GM19328 (cell line): Measurements from ENCODE around the gene MEGF8.
"Not testable (repeated sequence)": the region's sequence is repeated elsewhere in the genome, so short reads cannot be mapped to it uniquely, and the experiment has no call there.

Experiments used
- ATAC-seq: cut with Tn5 transposase; IDR thresholded peaks from one replicate; pipeline ENCODE4 v1.9.1; 2021; ENCODE audit warnings: mild to moderate bottlenecking, moderate library complexity; ENCODE audit not compliant: unreplicated experiment

The MEGF8 gene

DNA sequence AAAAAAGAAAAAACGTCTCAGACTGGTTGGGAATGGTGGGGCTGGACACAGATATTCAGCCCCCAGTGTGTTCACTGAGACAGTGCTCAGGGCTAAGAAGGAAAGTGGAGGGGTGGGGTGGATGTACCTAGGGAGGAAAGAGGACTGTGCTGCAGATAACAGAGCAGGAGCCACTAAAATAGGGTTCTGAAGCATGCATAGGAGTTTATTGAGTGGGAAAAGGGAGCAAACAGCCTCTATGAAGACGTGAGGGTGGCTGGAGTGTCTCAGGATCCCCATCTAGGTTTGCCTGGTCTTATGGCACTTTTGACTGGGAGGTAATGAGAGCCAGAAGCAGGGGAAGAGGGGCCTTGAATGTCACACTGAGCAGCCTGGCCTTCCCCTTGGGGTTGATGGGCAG is 3.4 kb downstream of the MEGF8 start:
- ATAC-seq: no peak

DNA sequence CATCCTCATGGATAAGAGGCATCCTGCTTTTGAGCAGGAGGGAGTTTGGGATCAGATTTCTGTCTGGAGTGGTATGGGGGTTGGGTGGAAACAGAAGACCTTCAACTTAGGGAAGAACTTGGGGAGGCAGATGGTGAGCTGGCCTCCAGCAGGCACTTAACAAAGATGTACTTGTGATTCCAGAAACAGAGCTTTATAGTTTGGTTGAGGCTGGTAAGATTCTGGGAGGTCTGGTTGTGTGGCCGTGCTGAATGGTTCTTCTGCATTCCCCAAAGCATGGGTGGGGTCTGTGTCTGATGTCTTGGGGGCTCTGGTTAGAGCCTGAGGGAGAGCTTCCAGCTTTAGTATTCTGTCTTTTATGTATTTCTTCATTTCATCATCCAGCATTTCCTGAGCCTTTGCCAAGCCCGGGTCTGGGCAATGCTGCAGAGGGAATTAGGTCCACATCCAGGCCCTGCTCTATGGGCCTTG is 4.8 kb downstream of the MEGF8 start:
- ATAC-seq: no peak

DNA sequence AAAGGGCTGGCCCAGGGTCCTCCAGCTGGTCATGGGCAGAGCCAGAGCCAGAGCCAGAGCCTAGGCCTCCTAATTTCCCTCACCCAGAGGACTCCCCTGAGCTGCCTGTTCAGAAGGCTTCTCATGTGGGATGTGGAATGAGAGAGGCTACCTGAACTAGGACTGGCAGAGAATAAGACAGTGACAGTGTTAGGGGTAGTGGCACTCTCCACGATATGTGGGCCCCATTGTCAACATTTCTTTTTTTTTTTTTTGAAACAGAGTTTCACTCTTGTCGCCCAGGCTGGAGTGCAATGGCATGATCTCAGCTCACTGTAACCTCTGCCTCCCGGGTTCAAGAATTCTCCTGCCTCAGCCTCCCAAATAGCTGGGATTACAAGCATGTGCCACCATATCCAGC is 5.9 kb downstream of the MEGF8 start:
- ATAC-seq: not testable (repeated sequence)

DNA sequence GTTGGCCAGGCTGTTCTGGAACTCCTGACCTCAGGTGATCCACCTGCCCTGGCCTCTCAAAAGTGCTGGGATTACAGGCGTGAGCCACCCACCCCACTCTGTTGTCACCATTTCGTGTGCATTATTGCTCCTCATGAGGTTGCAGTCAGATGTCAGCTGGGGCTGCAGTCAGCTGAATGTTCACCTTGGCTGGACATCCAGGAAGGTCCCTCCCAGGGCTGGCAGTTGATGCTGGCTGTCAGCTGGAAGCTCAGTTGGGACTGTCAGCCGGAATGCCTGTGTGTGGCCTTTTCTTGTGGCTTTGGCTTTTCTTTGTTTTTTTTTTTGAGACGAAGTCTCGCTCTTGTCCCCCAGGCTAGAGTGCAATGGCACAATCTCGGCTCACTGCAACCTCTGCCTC is 6.6 kb downstream of the MEGF8 start:
- ATAC-seq: no peak

DNA sequence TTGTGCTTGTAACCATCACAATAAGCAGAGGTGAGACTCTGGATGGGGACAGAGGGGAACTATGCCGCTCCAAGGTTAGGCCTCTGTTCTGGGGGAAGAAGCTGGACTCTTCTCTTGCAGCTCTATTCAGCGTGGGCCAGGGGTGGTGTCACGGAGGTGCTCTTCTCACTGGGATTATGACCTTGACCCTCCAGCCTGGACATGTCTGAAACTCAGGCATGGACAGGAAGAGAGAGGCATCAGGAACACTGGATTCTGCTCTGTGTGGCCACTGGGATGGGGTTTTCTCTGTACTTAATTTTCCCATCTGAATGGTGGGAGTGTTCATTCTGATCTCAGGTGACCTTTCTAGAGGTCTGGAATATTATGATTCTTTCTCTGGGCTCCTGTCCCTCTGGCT is 7.6 kb downstream of the MEGF8 start:
- no peak for ATAC-seq

DNA sequence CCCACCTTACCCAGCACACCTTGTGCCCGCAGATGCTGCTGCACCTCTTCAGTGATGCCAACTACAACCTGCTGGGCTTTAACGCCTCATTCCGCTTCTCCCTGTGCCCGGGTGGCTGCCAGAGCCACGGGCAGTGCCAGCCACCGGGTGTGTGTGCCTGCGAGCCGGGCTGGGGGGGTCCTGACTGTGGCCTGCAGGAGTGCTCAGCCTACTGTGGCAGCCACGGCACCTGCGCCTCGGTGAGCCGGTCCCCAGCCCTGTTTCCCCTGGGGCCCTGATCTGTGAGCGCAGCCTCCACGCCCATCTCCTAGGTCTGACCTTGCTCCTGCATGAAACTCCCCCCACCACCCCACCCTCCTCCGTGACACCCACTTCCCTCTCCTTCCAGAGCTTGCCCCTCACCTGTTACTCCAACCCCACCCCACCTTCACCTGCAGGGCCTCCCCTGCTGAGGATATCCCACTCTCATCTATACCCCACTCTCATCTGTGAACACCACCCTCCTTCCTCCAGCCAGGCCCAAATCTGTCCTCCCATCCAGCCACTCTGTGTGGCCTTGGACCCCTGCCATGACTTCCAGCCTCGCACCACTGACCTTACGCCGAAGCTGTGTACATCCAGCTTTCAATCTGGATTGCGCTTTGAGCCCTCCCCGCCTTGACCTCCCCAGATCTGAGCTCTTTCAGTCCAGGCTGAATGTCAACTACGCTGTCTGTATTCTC is 8.7 kb downstream of the MEGF8 start:
- no peak for ATAC-seq

DNA sequence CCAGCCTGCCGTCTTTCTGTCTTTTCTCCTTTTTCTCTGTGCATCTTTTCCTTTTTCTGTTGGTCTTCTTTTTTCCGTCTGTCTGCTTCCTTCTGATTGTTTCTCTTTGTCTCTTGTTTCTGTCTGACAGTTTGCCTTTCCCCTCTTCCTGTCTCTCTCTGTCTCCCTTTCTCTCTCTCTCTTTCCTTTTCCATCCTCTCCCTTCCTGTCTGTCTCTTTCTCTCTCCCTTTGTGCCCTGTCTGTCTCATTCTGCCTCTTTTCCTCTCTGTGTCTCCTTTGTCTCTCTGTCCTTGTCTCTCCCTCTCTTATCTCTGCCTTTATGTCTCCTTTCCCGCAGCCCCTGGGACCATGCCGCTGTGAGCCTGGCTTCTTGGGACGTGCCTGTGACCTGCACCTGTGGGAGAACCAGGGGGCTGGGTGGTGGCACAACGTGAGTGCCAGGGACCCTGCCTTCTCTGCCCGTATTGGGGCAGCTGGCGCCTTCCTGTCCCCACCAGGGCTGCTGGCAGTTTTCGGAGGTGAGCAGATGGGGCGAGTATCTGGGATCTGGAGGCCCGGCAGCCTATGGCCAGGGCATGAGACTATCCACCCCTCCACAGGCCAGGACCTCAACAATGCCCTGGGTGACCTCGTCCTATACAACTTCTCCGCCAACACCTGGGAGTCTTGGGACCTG is 9.4 kb downstream of the MEGF8 start:
- no peak for ATAC-seq

DNA sequence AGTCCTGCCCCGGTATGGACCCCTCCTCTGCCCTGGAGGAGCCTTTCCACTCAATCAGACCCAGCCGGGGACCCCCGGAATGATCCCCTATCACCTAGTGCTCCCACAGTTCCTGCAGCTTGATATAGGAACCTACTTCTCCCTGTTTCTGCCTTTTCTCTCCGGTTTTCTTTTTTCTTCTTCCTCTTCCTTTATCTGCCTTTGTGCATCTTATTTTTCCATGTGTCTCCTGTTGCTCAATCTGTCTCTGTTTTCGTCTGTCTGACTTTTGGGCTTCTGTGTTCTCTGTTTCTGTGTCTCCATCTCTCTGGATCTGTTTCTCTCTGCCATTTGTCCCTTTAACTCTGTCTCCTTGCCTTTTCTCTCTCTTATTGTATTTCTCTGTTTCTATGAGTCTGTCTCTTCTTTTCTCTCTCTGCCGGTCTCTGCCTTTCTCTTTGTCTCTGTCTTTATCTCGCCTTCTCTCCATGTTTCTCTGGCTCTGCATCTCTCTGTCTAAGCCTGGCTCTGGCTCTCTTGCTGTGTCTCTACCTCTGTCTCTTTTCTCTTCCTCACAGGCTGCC is 10.0 kb downstream of the MEGF8 start:
- no peak for ATAC-seq

DNA sequence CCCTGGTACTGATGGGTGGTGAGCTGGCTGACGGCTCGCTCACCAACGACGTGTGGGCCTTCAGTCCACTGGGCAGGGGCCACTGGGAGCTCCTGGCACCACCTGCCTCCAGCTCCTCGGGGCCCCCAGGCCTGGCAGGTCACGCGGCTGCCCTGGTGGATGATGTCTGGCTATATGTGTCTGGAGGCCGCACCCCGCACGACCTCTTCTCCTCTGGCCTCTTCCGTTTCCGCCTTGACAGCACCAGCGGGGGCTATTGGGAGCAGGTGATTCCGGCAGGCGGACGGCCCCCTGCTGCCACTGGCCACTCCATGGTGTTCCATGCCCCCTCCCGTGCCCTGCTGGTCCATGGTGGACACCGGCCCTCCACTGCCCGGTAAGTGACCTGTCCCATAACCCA is 10.5 kb downstream of the MEGF8 start:
- no peak for ATAC-seq

DNA sequence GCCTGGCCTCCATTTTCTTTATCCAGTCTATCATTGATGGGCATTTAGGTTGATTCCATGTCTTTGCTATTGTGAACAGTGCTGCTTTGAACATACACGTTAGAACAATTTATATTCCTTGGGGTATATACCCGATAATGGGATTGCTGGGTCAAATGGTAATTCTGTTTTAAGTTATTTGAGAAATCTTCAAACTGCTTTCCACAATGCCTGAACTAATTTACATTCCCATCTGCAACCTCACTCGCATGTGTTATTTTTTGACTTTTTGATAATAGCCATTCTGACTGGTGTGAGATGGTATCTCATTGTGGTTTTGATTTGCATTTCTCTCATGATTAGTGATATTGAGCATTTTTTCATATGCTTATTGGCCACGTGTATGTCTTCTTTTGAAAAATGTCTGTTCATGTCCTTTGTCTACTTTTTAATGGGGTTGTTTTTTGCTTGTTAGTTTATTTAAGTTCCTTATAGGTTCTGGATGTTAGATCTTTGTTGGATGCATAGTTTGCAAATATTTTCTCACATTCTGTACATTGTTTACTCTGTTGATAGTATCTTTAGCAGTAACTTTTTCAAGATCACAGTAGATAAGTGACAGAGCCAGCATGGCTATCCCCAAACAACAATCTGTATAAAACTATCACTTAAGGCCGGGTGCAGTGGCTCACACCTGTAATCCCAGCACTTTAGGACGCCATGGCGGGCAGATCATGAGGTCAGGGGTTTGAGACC is 13.9 kb downstream of the MEGF8 start:
- ATAC-seq: not testable (repeated sequence)

DNA sequence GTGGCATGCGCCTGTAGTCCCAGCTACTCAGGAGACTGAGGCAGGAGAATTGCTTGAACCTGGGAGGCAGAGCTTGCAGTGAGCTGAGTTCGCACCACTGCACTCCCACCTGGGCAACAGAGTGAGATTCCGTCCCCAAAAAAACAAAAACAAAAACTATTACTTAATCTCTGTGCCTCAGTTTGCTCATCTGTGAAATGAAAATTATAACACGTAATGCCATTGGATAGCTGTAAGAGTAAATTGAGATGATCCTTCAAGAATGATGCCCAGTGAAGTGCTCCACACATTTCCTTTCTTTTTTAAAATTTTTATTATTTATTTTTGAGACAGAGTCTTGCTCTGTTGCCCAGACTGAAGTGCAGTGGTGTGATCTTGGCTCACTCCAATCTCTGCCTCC is 14.5 kb downstream of the MEGF8 start:
- ATAC-seq: not testable (repeated sequence)

DNA sequence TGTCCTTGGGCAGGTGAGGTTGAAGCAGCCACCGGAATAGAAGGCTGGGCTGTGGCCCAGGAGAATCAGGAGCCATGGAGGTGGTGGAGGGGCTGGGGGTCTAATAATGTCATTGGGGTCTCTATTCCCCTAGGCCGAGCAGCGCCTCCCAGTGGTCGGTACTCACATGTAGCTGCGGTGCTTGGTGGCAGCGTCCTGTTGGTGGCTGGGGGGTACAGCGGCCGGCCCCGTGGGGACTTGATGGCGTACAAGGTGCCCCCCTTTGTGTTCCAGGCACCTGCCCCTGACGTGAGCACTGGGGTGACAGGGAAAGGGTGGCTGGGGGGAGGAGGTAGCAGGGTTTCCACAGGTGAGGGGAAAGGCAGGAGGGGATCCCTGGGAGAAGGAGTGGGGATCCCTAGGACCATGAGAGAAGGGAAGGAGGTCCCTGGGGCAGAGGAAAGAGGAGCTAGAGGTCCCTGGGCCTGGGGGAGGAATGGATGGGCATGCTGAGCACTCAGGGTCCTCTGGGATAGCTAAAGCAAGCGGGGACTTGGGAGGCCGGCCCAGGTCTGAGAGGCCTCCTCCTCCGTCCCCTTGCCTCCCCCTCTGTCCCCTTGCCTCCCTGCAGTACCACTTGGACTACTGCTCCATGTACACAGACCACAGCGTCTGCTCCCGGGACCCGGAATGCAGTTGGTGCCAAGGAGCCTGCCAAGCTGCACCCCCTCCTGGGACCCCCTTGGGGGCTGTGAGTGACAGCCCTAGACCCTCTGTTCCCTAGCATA is 18.1 kb downstream of the MEGF8 start:
- ATAC-seq: no peak

DNA sequence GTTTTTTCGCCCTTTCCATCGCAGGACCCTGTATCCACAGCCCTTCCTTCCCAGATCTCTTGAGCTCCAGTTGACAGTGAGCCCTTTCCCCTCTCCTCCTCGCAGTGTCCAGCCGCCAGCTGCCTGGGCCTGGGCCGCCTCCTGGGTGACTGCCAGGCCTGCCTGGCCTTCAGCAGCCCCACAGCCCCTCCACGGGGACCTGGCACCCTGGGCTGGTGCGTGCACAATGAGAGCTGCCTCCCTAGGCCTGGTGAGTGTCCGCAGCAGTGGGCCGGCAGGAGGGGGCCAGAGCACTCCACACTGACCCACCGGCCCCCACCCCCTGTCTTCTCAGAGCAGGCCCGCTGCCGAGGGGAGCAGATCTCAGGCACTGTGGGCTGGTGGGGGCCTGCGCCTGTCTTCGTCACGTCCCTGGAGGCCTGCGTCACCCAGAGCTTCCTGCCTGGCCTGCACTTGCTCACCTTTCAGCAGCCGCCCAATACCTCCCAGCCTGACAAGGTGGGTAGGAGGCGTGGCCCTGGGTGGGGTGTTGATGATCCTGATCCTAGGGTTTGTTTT is 19.0 kb downstream of the MEGF8 start:
- no peak for ATAC-seq

DNA sequence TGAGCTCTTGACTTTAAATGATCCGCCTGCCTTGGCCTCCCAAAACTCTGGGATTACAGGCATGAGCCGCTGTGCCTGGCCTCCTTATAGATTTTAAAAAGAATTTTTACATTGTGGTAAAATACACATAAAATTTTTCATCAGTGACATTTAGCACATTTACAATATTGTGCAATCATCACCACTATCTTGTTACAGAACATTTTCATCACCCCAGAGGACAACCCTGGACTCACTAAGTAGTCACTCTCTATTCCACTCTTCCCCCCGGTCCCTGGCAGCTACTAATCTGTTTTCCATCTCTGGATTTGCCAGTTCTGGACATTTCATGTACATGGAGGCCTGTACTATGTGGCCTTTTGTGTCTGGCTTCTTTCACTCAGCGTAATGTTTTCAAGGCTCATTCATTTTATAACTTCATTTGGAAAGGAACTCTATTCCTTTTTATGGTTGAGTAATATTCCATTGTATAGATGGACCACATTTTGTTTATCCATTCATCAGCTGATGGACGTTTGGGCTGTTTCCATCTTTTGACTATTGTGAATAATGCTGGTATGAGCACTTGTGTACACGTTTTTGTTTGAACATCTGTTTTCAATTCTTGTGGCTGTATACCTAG is 19.9 kb downstream of the MEGF8 start:
- no peak for ATAC-seq

DNA sequence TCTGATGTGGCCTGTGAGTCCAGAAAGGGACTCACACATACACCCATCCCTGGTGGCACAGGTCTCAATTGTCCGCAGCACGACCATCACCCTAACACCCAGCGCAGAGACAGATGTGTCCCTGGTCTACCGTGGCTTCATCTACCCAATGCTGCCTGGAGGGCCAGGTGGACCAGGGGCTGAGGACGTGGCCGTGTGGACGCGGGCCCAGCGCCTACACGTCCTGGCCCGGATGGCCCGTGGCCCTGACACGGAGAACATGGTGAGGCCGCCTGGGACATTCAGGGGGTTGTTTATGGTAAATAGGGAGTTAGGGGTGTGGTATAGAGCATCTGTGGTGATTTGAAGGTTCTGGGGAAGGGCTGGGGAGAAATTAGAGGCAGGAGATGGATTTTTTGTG is 22.8 kb downstream of the MEGF8 start:
- no peak for ATAC-seq

DNA sequence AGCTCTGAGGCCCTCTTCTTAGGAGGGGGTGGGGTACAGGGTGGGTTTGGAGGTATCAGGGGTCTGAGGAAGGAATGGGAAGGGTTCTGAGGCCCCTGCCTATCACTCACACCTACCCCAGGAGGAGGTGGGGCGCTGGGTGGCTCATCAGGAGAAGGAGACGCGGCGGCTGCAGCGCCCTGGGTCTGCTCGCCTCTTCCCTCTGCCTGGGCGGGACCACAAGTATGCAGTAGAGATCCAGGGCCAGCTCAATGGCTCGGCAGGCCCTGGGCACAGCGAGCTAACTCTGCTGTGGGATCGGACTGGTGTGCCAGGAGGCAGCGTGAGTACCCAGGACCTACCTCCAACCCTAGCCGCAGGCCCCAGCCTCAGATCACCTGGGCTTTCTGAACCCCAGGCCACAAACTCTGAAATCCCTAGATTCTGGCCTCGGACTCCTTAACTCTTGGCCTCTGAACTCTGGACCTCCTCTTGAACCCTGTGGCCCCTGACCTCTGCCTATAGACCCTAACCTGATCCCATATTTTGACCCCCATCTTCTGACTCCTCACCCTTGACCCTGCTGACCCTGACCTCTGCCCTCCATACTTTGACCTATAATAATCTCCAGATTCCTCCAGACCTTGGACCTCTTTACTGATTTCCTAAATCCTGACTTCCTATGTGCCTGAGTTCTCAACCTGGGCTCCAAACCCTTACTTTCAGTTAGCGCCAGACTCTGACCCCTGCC is 24.1 kb downstream of the MEGF8 start:
- ATAC-seq: no peak

DNA sequence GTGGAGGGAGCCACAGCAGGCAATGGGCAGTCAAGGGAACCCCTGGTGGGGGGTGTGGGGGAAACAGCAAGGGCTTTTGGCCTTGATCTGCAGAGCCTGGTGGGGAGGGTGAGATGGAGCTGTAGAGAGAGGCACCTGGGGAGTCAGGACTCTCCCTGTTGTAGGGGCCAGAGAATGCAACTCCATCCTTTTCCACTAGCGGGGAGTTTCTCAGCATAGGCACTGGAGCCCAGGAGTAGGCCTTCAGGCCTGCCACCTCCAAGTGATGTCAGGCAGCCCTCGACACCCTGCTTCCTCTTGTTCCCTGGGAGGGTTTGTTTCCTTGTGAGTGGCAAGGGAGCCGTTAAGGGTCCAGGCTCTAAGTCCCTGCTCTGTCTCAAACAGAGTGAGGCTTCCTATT is 25.0 kb downstream of the MEGF8 start:
- no peak for ATAC-seq

DNA sequence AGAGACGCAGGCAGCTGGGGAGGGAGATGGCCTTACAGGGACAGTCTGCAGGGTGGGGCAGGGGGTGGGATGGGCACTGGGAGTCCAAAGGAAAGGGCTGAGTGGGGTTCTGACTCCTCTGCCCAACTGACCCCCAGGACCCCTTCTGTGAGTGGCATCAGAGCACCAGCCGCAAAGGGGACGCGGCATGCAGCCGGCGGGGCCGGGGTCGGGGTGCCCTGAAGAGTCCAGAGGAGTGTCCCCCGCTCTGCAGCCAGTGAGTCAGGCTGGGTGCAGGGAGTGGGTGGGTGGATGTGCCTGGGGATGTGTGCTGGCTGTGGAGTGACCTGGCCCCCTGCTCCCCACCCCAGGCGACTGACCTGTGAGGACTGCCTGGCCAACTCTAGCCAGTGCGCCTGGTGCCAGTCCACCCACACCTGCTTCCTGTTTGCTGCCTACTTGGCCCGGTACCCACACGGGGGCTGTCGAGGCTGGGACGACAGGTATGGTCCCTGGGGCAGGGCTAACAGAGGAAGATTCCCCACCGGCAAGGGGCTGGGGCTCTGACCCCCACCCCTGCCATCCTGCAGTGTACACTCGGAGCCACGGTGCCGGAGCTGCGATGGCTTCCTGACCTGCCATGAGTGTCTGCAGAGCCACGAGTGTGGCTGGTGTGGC is 25.8 kb downstream of the MEGF8 start:
- ATAC-seq: no peak
